ENCODE data around the gene TBL2.
"Not testable (repeated sequence)": the region's sequence is repeated elsewhere in the genome, so short reads cannot be mapped to it uniquely, and the experiment has no call there.

TBL2 gene

GRCh38 chr7:73532224-73532623, 46.2 kb downstream of the TBL2 start:
- DNase-seq, result no peak

DNA sequence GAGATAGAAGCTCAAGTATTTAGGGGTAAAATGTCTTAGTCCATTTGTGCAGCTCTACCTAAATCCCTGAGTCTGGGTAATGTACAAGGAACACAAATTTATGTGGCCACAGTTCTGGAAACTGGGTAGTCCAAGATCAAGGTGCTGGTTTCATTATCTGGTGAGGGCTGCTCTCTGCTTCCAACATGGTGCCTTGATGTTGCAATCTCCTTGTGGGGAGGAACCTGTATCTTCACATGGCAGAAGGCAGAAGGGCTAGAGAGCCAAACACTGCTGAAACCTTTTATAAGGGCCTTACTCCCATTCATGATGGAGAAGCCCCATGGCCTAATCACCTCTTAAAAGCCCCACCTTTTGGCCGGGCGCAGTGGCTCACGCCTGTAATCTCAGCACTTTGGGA, 47.6 kb downstream of the TBL2 start:
- no peak for DNase-seq

DNA sequence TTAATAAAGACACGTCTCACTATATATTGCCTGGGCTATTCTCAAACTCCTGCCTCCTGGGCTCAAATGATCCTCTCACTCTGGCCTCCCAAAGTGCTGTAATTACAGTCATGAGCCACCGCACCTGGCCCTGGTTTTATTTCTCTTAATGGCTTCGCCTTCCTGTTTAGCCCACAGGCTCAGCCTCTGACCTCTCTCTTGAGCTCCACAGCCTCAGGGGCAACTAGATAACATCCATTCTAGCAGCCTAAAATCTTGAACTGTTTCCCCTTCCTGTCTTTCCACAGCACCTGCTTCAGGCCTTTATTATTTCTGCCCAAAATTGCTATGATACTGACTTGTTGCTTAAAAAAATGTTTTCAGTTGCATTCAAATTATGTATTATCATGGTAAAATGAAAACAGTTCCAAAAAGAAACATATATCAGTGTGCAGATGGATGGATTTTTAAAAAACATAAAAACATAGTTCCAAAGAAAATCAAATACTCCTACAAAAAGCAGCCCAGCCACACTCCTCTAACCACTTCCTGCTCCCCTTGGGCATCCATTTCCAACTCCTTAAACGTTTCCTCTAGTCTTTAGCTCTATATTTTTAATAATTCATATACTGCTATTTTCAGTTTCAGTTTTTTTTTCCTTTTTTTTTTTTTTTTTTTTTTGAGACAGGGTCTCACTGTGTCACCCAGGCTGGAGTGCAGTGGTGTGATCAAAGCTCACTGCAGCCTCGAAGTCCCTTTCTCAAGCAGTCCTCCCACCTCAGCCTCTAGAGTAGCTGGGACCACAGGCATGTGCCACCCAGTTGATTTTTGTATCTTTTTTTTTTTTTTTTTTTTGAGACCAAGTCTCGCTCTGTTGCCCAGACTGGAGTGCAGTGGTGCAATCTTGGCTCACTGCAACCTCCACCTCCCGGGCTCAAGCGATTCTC, 51.2 kb downstream of the TBL2 start:
- no peak for DNase-seq

DNA sequence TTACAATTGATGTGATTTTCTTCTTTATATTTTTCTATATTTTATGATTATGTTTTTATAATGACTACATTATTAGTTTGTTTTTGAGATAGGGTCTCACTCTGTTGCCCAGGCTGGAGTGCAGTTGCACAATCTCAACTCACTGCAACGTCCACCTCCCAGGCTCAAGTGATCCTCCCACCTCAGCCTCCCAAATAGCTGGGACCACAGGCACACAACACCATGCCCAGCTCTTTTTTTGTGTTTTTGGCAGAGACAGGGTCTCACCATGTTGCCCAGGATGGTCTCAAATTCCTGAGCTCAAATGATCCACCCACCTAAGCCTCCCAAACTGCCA, 52.3 kb downstream of the TBL2 start:
- not testable (repeated sequence) for DNase-seq

DNA sequence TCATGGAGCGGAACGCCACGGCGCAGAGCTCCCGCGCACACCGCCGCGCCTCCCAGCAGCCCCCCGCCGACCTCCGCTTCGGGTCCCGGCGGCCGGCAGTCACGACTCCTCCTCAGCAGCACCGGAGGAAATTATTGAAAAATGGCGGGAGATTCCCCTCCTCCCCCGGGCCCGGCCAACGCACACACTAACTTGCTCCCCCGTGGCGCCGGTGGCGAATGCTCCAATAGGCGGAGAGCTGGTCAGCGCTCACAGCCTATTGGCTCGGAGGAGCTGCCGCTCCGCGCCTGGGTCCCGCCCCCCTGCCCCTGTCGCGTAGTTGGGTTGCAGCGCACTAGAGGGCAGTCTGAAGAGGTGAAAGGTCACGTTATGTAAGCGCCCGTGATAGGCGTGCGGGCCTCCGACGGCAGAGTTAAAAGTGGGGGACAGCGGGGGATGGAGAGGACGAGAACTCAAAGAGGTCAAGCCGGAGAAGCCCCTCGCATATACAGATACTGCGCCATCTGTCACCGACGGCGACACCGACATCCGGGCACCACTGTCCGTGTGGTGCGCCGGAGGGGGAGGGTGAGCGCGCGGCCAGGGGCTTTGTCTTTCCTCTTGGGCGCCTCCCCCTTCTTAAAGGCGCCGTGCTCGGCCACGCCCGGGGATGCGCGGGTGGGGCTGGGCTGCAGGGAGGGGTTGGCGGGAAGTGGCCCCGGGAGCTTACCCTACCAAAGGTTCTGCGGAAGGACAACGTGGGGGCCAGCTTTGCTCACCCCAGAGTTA, 56.1 kb downstream of the TBL2 start, which contains the start of gene BAZ1B:
Gene BAZ1B (minus strand): TSS at position 189 of the 768 bp plus-strand sequence. CDS start 360 bp downstream, outside the sequence.
- peak; percentile 99 for DNase-seq

- no peak for DNase-seq
Measured at GRCh38 chr7:73521636-73522104, 56.7 kb downstream of the TBL2 start.

GRCh38 chr7:73520673-73521635, 57.4 kb downstream of the TBL2 start:
- DNase-seq, result no peak

GRCh38 chr7:73519867-73520672, 58.3 kb downstream of the TBL2 start:
- DNase-seq, result no peak

- no peak for DNase-seq
Measured at GRCh38 chr7:73518470-73518869, 59.9 kb downstream of the TBL2 start.
